Measurements from ENCODE around the gene PRKACB.

PRKACB gene

GRCh38 chr1:84155517-84155916 lies 11.4 kb downstream of the PRKACB start:
- no peak for DNase-seq (ENCODE audit: low read depth in 3 of 3, low spot score in 1 of 3)

- no peak for DNase-seq (ENCODE audit: low read depth in 3 of 3, low spot score in 1 of 3)
Observed at GRCh38 chr1:84156210-84156621, 12.1 kb downstream of the PRKACB start.

GRCh38 chr1:84159533-84160240 lies 15.6 kb downstream of the PRKACB start:
- DNase-seq (ENCODE audit: low read depth in 3 of 3, low spot score in 1 of 3) = no peak

- no peak for DNase-seq (ENCODE audit: low read depth in 3 of 3, low spot score in 1 of 3)
Observed at GRCh38 chr1:84162295-84162694, 18.2 kb downstream of the PRKACB start.

GRCh38 chr1:84163123-84163931 lies 19.3 kb downstream of the PRKACB start:
- no peak for DNase-seq (ENCODE audit: low read depth in 3 of 3, low spot score in 1 of 3)

- no peak for DNase-seq (ENCODE audit: low read depth in 3 of 3, low spot score in 1 of 3)
Observed at GRCh38 chr1:84164161-84164560, 20.1 kb downstream of the PRKACB start.

- DNase-seq (ENCODE audit: low read depth in 3 of 3, low spot score in 1 of 3) = no peak
Observed at GRCh38 chr1:84164567-84165021, 20.5 kb downstream of the PRKACB start.

GRCh38 chr1:84165601-84166000 lies 21.5 kb downstream of the PRKACB start:
- DNase-seq (ENCODE audit: low read depth in 3 of 3, low spot score in 1 of 3) = no peak

- DNase-seq (ENCODE audit: low read depth in 3 of 3, low spot score in 1 of 3) = no peak
Observed at GRCh38 chr1:84166797-84167196, 22.7 kb downstream of the PRKACB start.

- no peak for DNase-seq (ENCODE audit: low read depth in 3 of 3, low spot score in 1 of 3)
Observed at GRCh38 chr1:84168783-84169182, 24.7 kb downstream of the PRKACB start.

GRCh38 chr1:84170171-84170570 lies 26.1 kb downstream of the PRKACB start:
- DNase-seq (ENCODE audit: low read depth in 3 of 3, low spot score in 1 of 3) = no peak

GRCh38 chr1:84171481-84171880 lies 27.4 kb downstream of the PRKACB start:
- no peak for DNase-seq (ENCODE audit: low read depth in 3 of 3, low spot score in 1 of 3)

GRCh38 chr1:84174051-84174556 lies 30.0 kb downstream of the PRKACB start:
- no peak for DNase-seq (ENCODE audit: low read depth in 3 of 3, low spot score in 1 of 3)

- no peak for DNase-seq (ENCODE audit: low read depth in 3 of 3, low spot score in 1 of 3)
Observed at GRCh38 chr1:84181350-84182005, 37.4 kb downstream of the PRKACB start.

- no peak for DNase-seq (ENCODE audit: low read depth in 3 of 3, low spot score in 1 of 3)
Observed at GRCh38 chr1:84190455-84190854, 46.4 kb downstream of the PRKACB start.

- DNase-seq (ENCODE audit: low read depth in 3 of 3, low spot score in 1 of 3) = no peak
Observed at GRCh38 chr1:84192681-84193080, 48.6 kb downstream of the PRKACB start.

GRCh38 chr1:84198832-84199231 lies 54.8 kb downstream of the PRKACB start:
- DNase-seq (ENCODE audit: low read depth in 3 of 3, low spot score in 1 of 3) = no peak

GRCh38 chr1:84199257-84199656 lies 55.2 kb downstream of the PRKACB start:
- DNase-seq (ENCODE audit: low read depth in 3 of 3, low spot score in 1 of 3) = no peak

- DNase-seq (ENCODE audit: low read depth in 3 of 3, low spot score in 1 of 3) = no peak
Observed at GRCh38 chr1:84202126-84202525, 58.1 kb downstream of the PRKACB start.

- no peak for DNase-seq (ENCODE audit: low read depth in 3 of 3, low spot score in 1 of 3)
Observed at GRCh38 chr1:84206375-84206774, 62.3 kb downstream of the PRKACB start.

- no peak for DNase-seq (ENCODE audit: low read depth in 3 of 3, low spot score in 1 of 3)
Observed at GRCh38 chr1:84208935-84209334, 64.9 kb downstream of the PRKACB start.

Data from stimulated activated CD4-positive, alpha-beta T cell treated with anti-CD3 and anti-CD28 coated beads, TNF-alpha, amount 100 ng/mL, for 1 hour (primary cell).